ENCODE data around the gene SPATA31E1. TPM values are rescaled to one million over a fixed set of nuclear protein-coding genes. Genes with fewer than 3 reads are reported as not detected.

SPATA31E1 gene
- total and polyA plus RNA-seq, 9 of the 15 experiments (the other 6 are each of a cell fraction or from before 2014, with no cell fraction given): not detected

GRCh38 chr9:87862536-87863268, 20.0 kb upstream of the SPATA31E1 start (continued):
- no peak for TF ChIP-seq MITF (IDR thresholded peaks at IDR 0.05)

GRCh38 chr9:87863882-87864465, 18.7 kb upstream of the SPATA31E1 start:
- H3K4me1 ChIP-seq (replicated peaks in 1 of 2; ENCODE audit: control insufficient read depth in 2 of 2, insufficient read depth in 2 of 2, low read length in 2 of 2): no peaks in the 10 kb centered on the region
- no peaks in the 10 kb centered on the region for H3K79me2 ChIP-seq (ENCODE audit: control insufficient read depth, insufficient read depth, low read length)
- H3K4me3 ChIP-seq: no peak overlapping the region
- no peak overlapping the region for H3K27ac ChIP-seq (ENCODE audit: extremely low read depth, low read depth, low read length)
- 0% methylated on average over 6 of the region's 6 CpGs for WGBS (ENCODE audit: insufficient coverage, low coverage, missing lambda C conversion rate)
- no peak for TF ChIP-seq ZNF3 (CRISPR knock-in tag; IDR thresholded peaks at IDR 0.05)
- no peak for TF ChIP-seq STAT6 (CRISPR knock-in tag; IDR thresholded peaks at IDR 0.05)
- TF ChIP-seq PURB (CRISPR knock-in tag; IDR thresholded peaks at IDR 0.05; ENCODE audit: low read depth): no peak
- no peak for TF ChIP-seq SNRNP70 (optimal IDR thresholded peaks at IDR 0.05; ENCODE audit: low read depth, low read length)
- no peak for TF ChIP-seq RBFOX2 (IDR thresholded peaks at IDR 0.05; ENCODE audit: low read depth, low read length)
- no peak for TF ChIP-seq KLF16 (IDR thresholded peaks at IDR 0.05)
- POLR2A ChIA-PET: no interaction called here
- no peaks in the 10 kb centered on the region for H3K9me3 ChIP-seq (replicated peaks; ENCODE audit: control insufficient read depth, insufficient read depth, low read depth, low read length)
- intact Hi-C loops (cut with micrococcal nuclease): no loop called here
- no peak for DNase-seq (ENCODE audit: extremely low read depth in 1 of 4, low spot score in 3 of 4)
- H3K36me3 ChIP-seq (ENCODE audit: control insufficient read depth, insufficient read depth, low read length): no peaks in the 10 kb centered on the region
- CTCF ChIA-PET (ENCODE audit: low intra/inter-chr PET ratio): no interaction called here
- BruUV-seq (replicated peaks): no TSS peak
- H3K9ac ChIP-seq (ENCODE audit: insufficient read depth in 1 of 2, low read depth in 2 of 2, low read length in 2 of 2): no peak overlapping the region
- in situ Hi-C loops (cut with MboI): no loop called here
- no peaks in the 10 kb centered on the region for H3K9me1 ChIP-seq (ENCODE audit: control insufficient read depth, insufficient read depth, low read length)
- no peaks in the 10 kb centered on the region for H4K20me1 ChIP-seq (replicated peaks; ENCODE audit: control insufficient read depth, insufficient read depth, low read length)
- H3K4me2 ChIP-seq (ENCODE audit: insufficient read depth, low read length): no peak overlapping the region
- H3K27me3 ChIP-seq (ENCODE audit: control insufficient read depth in 2 of 2, insufficient read depth in 2 of 2, low read length in 2 of 2): peaks cover 5 to 31% of the 10 kb centered on the region in 2 experiments; a peak in 4 of 5 replicates
- no peak for ATAC-seq
- no peak for FAIRE-seq
- H2AFZ ChIP-seq (ENCODE audit: low read depth, low read length): no peak overlapping the region

Data from K562 (cell line).